Kidney (tissue), 14 donors: Measurements from ENCODE around the gene ABI3BP. TPM values are rescaled to one million over a fixed set of nuclear protein-coding genes. Genes with fewer than 3 reads are reported as not detected.

Source experiments
- DNase-seq, 5 donors: peaks; one replicate each; pipeline ENCODE4 v3.0.0-alpha.2; 2013 to 2020
- FAIRE-seq: peaks from 2 replicates; lab custom pipeline; 2012; peaks lifted over from hg19 to GRCh38; lab: Jason Lieb, UNC
- H3K27ac ChIP-seq, 2 donors: one replicate each; pipeline ENCODE4 v1.7.0; 2013; ENCODE audit warnings: low read depth in 2 of 2, low read length in 2 of 2, inconsistent platforms in 1 of 2
- H3K27me3 ChIP-seq: one replicate; pipeline ENCODE4 v1.7.1; 2013; ENCODE audit warnings: low read length, inconsistent platforms; ENCODE audit not compliant: control insufficient read depth, insufficient read depth
- H3K36me3 ChIP-seq, 3 donors: one replicate each; pipeline versions ENCODE4 v1.7.0 to v1.7.1; 2013; ENCODE audit warnings: low read length in 3 of 3, control low read depth in 1 of 3, inconsistent platforms in 1 of 3; ENCODE audit not compliant: insufficient read depth in 3 of 3, control insufficient read depth in 2 of 3
- H3K4me1 ChIP-seq, 3 donors: one replicate each; pipeline versions ENCODE4 v1.7.0 to v1.7.1; 2013; ENCODE audit warnings: low read length in 3 of 3, inconsistent platforms in 1 of 3, low read depth in 1 of 3; ENCODE audit not compliant: control insufficient read depth in 2 of 3, insufficient read depth in 2 of 3
- H3K4me3 ChIP-seq, 3 donors: one replicate each; pipeline versions ENCODE4 v1.7.0 to v1.8.1; 2013; ENCODE audit warnings: low read length in 3 of 3, control low read depth in 1 of 3, inconsistent platforms in 1 of 3
- H3K9ac ChIP-seq, 3 donors: one replicate each; pipeline versions ENCODE4 v1.7.0 to v1.7.1; 2013; ENCODE audit warnings: low read length in 3 of 3, control low read depth in 1 of 3, inconsistent platforms in 1 of 3
- H3K9me3 ChIP-seq, 3 donors: one replicate each; pipeline versions ENCODE4 v1.7.0 to v1.7.1; 2013; ENCODE audit warnings: low read length in 3 of 3, control low read depth in 1 of 3, inconsistent platforms in 1 of 3; ENCODE audit not compliant: control insufficient read depth in 2 of 3, insufficient read depth in 1 of 3
- intact Hi-C: fragments of 100-400 bp; cut with DNase I; formaldehyde crosslinking; loops from one replicate; pipeline ENCODE4 v1.11.1; 2022
- polyA plus RNA-seq: library from polyadenylated mRNA; stranded (reverse); fragments of 350-450 nt; fragmentation: Illumina TruSeq; extraction: RNeasy Lipid Tissue Mini Kit (QIAGEN cat#74804); gene quantifications from one replicate; pipeline ENCODE4 v1.2.3, GENCODE V29; 2014; ENCODE audit warnings: low read depth, low replicate concordance; ENCODE audit not compliant: insufficient read depth
- total RNA-seq: library from RNA; stranded (reverse); fragmentation: NEBNext Ultra II Directional; extraction: Animal tissue kit (Norgen Biotek cat#: 25700); gene quantifications from one replicate; pipeline ENCODE4 v1.2.1, GENCODE V29; 2021
- TF ChIP-seq, protein P1 (sequence below): IDR thresholded peaks from 3 replicates; pipeline ENCODE4 v1.5.1; 2012; ENCODE audit warnings: mild to moderate bottlenecking, moderate library complexity, borderline replicate concordance; ENCODE audit not compliant: insufficient read depth; ENCODE audit errors: extremely low read depth
- donor health status: control.
- donor health status: control.
- donor health status: control.
- donor health status: control.
- donor health status: control.
- donor health status: DM: yes; HTN: yes; CAD: no.
- donor health status: Normal renal cell carcinoma (clear cell type).

Gene ABI3BP
- total and polyA plus RNA-seq, 2 donors from 2014 or later = 7.1 to 160 TPM

- DNase-seq (no peak), FAIRE-seq (no peak)
- no peak overlapping the region for H3K9ac ChIP-seq
- no peaks in the 10 kb centered on the region for H3K27me3 ChIP-seq
- no peak overlapping the region for H3K27ac ChIP-seq
- H3K4me3 ChIP-seq = no peak overlapping the region
- H3K36me3 ChIP-seq = peaks cover 5 to 35% (median 17%) of the 10 kb centered on the region in 3 donors
- no peaks in the 10 kb centered on the region for H3K9me3 ChIP-seq
- no peaks in the 10 kb centered on the region for H3K4me1 ChIP-seq
- TF ChIP-seq, protein P1, sequence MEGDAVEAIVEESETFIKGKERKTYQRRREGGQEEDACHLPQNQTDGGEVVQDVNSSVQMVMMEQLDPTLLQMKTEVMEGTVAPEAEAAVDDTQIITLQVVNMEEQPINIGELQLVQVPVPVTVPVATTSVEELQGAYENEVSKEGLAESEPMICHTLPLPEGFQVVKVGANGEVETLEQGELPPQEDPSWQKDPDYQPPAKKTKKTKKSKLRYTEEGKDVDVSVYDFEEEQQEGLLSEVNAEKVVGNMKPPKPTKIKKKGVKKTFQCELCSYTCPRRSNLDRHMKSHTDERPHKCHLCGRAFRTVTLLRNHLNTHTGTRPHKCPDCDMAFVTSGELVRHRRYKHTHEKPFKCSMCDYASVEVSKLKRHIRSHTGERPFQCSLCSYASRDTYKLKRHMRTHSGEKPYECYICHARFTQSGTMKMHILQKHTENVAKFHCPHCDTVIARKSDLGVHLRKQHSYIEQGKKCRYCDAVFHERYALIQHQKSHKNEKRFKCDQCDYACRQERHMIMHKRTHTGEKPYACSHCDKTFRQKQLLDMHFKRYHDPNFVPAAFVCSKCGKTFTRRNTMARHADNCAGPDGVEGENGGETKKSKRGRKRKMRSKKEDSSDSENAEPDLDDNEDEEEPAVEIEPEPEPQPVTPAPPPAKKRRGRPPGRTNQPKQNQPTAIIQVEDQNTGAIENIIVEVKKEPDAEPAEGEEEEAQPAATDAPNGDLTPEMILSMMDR = no peak
- intact Hi-C loops = no loop called here
Measured at GRCh38 chr3:100748220-100748619, 245.0 kb downstream of the ABI3BP start.

DNA sequence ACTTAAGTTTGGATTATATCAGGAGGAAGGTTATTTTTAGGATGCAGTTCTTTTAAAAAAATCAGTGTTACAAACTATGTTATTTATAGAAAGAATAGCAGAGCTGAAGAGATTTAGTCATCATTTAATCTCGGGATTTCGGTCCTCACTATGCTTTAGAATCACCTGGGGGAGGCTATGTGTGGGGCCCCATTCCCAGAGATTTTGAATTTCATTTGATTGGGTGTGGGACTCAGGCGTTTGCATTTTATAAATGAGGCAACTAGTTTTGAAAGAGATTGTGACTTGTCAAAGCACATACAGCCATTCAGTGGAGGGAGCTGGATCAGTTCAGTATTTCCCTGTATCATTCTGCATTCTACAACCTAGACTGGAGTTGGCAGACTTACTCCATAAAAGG, 247.1 kb downstream of the ABI3BP start:
- FAIRE-seq (no peak), DNase-seq (no peak)
- H3K4me3 ChIP-seq = no peak overlapping the region
- no peak overlapping the region for H3K27ac ChIP-seq
- no peaks in the 10 kb centered on the region for H3K27me3 ChIP-seq
- no peaks in the 10 kb centered on the region for H3K9me3 ChIP-seq
- TF ChIP-seq, protein P1 = no peak
- H3K4me1 ChIP-seq = no peaks in the 10 kb centered on the region
- peaks cover 9 to 46% (median 20%) of the 10 kb centered on the region in 3 donors for H3K36me3 ChIP-seq
- H3K9ac ChIP-seq = no peak overlapping the region
- intact Hi-C loops = no loop called here

GRCh38 chr3:100745617-100746016, 247.6 kb downstream of the ABI3BP start:
- FAIRE-seq (no peak), DNase-seq (no peak)
- Histone ChIP-seq H3K36me3 (peaks cover 9 to 46% (median 20%) of the 10 kb centered on the region in 3 donors), H3K9me3 (no peaks in the 10 kb centered on the region), H3K4me1 (no peaks in the 10 kb centered on the region), H3K9ac (no peak overlapping the region), H3K27ac (no peak overlapping the region), H3K4me3 (no peak overlapping the region), H3K27me3 (no peaks in the 10 kb centered on the region)
- intact Hi-C loops = no loop called here
- TF ChIP-seq, protein P1 = no peak

DNA sequence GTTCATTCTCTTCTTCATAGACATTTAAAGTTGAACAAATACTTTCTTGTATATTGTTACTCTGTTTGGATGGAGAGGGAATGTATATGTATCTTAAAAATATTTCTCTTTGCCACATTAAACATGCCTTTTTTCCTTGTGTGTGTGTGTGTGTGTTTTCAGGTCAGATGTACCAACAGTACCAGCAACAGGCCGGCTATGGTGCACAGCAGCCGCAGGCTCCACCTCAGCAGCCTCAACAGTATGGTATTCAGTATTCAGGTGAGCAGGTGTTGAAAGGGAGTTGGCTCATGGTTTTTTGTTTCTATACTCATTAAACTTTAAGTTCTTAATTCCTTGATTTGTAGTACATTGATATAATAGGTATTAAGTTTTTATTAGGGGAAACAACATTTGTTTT, 248.6 kb downstream of the ABI3BP start:
- no peak for FAIRE-seq
- H3K36me3 ChIP-seq = peaks cover 10 to 46% (median 20%) of the 10 kb centered on the region in 3 donors
- H3K9me3 ChIP-seq = no peaks in the 10 kb centered on the region
- TF ChIP-seq, protein P1 = no peak
- no peak overlapping the region for H3K27ac ChIP-seq
- no peaks in the 10 kb centered on the region for H3K4me1 ChIP-seq
- H3K27me3 ChIP-seq = no peaks in the 10 kb centered on the region
- no peak for DNase-seq
- intact Hi-C loops = no loop called here
- no peak overlapping the region for H3K4me3 ChIP-seq
- no peak overlapping the region for H3K9ac ChIP-seq
